ENCODE data around the gene C19orf12. TPM values are rescaled to one million over a fixed set of nuclear protein-coding genes. Genes with fewer than 3 reads are reported as not detected.
A peak's percentile ranks its signal among the peaks of the same experiment; 100 is the strongest.

Gene C19orf12
- total RNA-seq, 4 donors from 2014 or later, result 27.0 to 52.9 (median 38.9) TPM

DNA sequence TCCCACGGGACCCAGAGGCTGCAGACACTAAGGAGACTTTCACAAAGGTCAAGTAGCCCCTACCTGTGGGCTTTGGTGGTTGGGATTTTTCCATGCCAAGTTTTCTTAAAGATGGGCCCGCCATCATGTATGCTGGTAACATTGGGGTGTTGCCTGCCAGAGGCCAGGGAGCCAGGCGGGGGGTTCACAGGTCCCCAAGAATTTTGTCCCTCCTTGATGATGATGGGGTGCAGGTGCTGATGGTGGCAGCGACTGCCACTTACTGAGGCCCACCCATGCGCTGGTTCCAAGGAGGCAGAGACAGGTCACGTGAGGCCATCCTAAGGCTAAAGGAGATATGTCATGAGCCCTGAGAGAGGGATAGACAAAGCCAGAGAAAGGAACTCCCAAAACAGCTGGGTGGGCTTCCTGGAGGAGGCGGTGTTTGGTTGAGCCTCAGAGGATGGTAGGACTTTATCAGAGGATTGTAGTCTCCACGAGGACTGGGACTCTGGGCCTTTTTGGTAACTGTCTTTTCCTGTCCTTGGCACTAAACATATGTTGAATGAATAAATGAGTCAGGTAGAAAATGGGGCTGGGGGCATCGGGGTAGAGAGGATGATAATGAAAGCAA, 35.4 kb downstream of the C19orf12 start:
- no peak overlapping the region for H3K4me3 ChIP-seq
- no peaks in the 10 kb centered on the region for H3K9me3 ChIP-seq
- peaks cover 75 to 87% (median 85%) of the 10 kb centered on the region in 4 donors for H3K4me1 ChIP-seq
- H3K36me3 ChIP-seq, result peaks cover 11 to 37% (median 26%) of the 10 kb centered on the region in 4 donors
- DNase-seq (ENCODE audit: extremely low spot score), result no peak
- WGBS, result 89% methylated on average over 7 of the region's 9 CpGs
- H3K27ac ChIP-seq (replicated peaks in 1 of 4), result peak overlapping the region; percentile 72 to 84 (median 79)
- no peaks in the 10 kb centered on the region for H3K27me3 ChIP-seq
- intact Hi-C loops (cut with DNase I), result no loop called here
- no peak for TF ChIP-seq EP300 (IDR thresholded peaks at IDR 0.05)
- TF ChIP-seq POLR2AphosphoS5 (IDR thresholded peaks at IDR 0.05), result no peak
- TF ChIP-seq, protein P1, sequence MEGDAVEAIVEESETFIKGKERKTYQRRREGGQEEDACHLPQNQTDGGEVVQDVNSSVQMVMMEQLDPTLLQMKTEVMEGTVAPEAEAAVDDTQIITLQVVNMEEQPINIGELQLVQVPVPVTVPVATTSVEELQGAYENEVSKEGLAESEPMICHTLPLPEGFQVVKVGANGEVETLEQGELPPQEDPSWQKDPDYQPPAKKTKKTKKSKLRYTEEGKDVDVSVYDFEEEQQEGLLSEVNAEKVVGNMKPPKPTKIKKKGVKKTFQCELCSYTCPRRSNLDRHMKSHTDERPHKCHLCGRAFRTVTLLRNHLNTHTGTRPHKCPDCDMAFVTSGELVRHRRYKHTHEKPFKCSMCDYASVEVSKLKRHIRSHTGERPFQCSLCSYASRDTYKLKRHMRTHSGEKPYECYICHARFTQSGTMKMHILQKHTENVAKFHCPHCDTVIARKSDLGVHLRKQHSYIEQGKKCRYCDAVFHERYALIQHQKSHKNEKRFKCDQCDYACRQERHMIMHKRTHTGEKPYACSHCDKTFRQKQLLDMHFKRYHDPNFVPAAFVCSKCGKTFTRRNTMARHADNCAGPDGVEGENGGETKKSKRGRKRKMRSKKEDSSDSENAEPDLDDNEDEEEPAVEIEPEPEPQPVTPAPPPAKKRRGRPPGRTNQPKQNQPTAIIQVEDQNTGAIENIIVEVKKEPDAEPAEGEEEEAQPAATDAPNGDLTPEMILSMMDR (IDR thresholded peaks at IDR 0.05), result no peak
- TF ChIP-seq POLR2A (IDR thresholded peaks at IDR 0.05; ENCODE audit: low read depth), result no peak

DNA sequence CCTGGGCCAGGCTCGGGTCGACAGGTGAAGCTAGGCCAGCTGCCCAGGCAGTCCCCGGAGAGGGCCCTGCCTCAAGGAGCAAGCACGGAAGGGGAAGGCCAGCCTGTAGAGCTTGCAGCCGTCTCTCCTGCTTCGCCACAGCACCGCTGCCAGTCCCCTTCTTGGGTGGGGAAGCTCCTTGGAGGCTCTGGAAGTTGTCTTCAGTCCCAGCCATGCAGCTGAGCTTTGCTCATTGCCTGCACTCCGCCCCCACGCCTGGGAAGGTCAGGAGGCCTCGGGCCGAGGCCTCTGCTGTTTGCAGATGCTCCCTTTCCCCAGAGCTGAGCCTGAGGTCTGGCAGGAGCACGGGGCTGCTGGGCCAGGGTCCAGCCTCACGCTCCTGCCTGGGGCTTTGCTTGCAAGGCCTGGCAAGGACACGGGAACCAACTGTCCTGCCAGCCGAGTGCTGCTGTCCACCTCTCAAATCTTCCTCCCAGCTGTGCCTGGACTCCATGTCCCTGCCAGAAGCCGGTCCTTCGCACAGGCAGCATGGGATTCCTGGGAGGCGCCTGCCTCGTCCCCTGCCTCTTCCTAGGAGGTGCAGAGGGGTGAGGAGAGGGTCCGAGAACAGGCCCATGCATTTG, 36.5 kb downstream of the C19orf12 start:
- Histone ChIP-seq H3K4me3 (no peak overlapping the region), H3K27me3 (no peaks in the 10 kb centered on the region), H3K27ac (replicated peaks in 1 of 4) (peak overlapping the region; percentile 72 to 84 (median 79)), H3K4me1 (peaks cover 78 to 95% (median 93%) of the 10 kb centered on the region in 4 donors), H3K36me3 (peaks cover 20 to 48% (median 37%) of the 10 kb centered on the region in 4 donors), H3K9me3 (no peaks in the 10 kb centered on the region)
- intact Hi-C loops (cut with DNase I), result no loop called here
- peak; percentile 94 for DNase-seq (ENCODE audit: extremely low spot score)
- WGBS, result 41% methylated on average over 13 of the region's 20 CpGs
- TF ChIP-seq POLR2A (IDR thresholded peaks at IDR 0.05; ENCODE audit: low read depth) (no peak), POLR2AphosphoS5 (IDR thresholded peaks at IDR 0.05) (peak; percentile 76 to 92), EP300 (IDR thresholded peaks at IDR 0.05) (peak; percentile 34)
- TF ChIP-seq, protein P1 (IDR thresholded peaks at IDR 0.05), result no peak

DNA sequence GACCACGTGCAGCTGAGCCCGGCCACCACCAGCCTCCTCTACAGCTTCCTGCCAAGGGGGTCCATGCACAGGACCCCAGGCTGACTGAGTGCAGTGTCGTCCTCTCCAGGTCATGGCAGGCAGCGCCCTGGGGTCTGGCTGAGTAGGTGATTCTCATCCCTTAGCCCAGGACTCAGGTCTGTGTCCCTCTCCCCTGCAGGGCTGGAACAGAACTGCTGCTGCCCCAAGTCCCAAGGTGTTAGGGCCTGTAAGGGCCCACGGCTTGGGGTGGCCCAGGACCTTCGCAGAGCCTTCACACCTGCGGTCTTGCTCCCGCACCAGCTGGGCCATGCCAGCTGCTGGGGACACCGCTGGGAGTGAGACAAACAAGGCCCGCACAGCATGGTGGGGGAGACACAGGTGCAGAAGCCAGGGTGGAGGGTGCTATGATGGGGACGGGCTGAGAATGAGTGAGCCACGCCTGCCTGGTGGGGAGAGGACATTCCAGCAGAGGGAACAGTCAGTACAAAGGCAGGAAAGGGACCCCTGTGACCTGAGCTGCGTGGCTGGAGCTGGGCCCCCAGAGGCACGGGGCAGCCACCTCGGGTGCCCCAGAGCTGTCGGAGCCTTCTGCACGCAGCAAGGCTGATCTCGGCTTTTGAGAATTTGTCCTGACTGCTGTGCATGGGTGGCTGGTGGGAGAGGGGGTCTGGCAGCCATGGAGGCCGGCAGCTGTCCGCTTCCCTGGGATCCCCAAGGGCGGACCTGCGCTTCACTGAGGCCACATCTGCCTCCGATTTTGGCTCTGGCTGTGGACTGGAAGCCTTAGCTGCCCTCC, 37.9 kb downstream of the C19orf12 start:
- Histone ChIP-seq H3K4me1 (peaks cover 85 to 99% (median 96%) of the 10 kb centered on the region in 4 donors), H3K27ac (replicated peaks in 1 of 4) (peak overlapping the region; percentile 72 to 84 (median 79))

DNA sequence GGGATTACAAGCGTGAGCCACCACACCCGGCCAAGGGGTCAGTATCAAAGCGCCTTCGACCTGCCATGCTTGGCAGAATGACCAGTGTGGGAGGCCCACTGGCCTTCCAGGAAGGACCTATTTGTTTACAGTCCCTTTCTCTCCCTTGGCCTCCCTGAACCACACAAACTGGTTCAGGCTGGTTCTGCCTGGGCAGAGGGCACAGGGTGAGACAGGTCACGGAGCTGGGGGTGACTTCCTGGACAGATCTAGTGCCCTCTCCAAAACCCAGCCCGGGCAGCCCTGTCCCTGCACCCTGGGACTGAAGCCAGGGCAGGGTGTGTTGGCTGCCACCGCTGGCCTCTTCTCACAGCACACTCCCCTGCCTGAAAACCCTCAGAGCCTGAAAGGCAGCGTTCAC, 38.5 kb downstream of the C19orf12 start:
- H3K4me3 ChIP-seq, result no peak overlapping the region
- WGBS, result 73% methylated on average over 8 of the region's 8 CpGs
- H3K4me1 ChIP-seq, result peaks cover 85 to 99% (median 96%) of the 10 kb centered on the region in 4 donors
- peak overlapping the region in 3 of 4 donors; percentile 79 to 84 (median 79) for H3K27ac ChIP-seq (replicated peaks in 1 of 4)
- H3K36me3 ChIP-seq, result peaks cover 20 to 50% (median 37%) of the 10 kb centered on the region in 4 donors
- no peak for DNase-seq (ENCODE audit: extremely low spot score)
- intact Hi-C loops (cut with DNase I), result no loop called here
- TF ChIP-seq, protein P1 (IDR thresholded peaks at IDR 0.05), result no peak
- TF ChIP-seq POLR2A (IDR thresholded peaks at IDR 0.05; ENCODE audit: low read depth) (no peak), EP300 (IDR thresholded peaks at IDR 0.05) (no peak), POLR2AphosphoS5 (IDR thresholded peaks at IDR 0.05) (no peak)
- no peaks in the 10 kb centered on the region for H3K9me3 ChIP-seq
- H3K27me3 ChIP-seq, result no peaks in the 10 kb centered on the region

More for the DNA sequence above, 37.9 kb downstream of the C19orf12 start:
- Histone ChIP-seq H3K27me3 (no peaks in the 10 kb centered on the region), H3K4me3 (no peak overlapping the region), H3K36me3 (peaks cover 20 to 50% (median 37%) of the 10 kb centered on the region in 4 donors), H3K9me3 (no peaks in the 10 kb centered on the region)
- DNase-seq (ENCODE audit: extremely low spot score), result no peak
- 96% methylated on average over 7 of the region's 23 CpGs for WGBS
- intact Hi-C loops (cut with DNase I), result no loop called here
- TF ChIP-seq POLR2AphosphoS5 (IDR thresholded peaks at IDR 0.05) (no peak), EP300 (IDR thresholded peaks at IDR 0.05) (no peak), POLR2A (IDR thresholded peaks at IDR 0.05; ENCODE audit: low read depth) (no peak)
- TF ChIP-seq, protein P1 (IDR thresholded peaks at IDR 0.05), result no peak

Data from esophagus muscularis mucosa (tissue), 4 donors.